Measurements from ENCODE around the gene RBM12.
A peak's percentile ranks its signal among the peaks of the same experiment; 100 is the strongest.

The RBM12 gene

DNA sequence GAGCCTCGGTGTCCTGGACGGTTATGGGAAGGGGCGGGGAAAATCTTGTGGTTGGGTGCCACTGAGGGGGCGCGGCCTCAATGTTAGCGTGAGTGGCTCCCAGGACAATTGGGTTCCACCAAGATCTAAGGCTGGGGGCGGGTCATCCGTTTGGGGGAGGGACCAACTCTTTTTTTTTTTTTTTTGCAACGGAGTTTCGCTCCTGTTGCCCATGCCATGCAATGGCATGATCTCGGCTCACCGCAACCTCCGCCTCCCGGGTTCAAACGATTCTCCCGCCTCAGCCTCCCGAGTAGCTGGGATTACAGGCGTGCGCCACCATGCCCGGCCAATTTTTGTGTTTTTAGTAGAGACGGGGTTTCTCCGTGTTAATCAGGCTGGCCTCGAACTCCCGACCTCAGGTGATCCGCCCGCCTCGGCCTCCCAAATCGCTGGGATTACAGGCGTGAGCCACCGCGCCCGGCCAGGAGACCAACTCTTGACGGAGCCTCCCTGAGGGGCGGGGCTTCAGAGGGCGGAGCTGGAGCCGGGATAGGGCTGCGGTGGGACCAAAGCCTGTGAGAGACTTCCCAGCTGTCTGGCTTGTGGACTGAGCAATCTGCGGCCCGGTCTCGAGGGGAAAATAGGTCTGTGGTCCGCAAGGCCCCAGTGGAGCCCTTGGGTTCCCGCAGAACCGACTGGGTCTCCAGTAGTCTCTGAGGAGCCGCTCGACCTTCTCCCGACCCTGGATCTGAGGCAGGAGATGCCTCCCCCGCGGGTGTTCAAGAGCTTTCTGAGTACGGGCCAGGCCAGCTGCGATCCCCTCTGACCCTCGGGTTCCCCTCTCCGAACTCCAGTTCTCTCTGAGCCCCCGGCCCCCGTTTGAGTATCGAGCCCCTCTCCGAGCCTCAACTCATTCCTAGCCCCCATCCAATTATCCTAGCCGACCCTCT is 48.0 kb downstream of the RBM12 start:
- peak overlapping the region; percentile 77 for H3K4me3 ChIP-seq (ENCODE audit: low read length, poor library complexity, severe bottlenecking)
- TF ChIP-seq EZH2phosphoT487 (IDR thresholded peaks at IDR 0.05; ENCODE audit: borderline replicate concordance) = no peak
- TF ChIP-seq, protein P1, sequence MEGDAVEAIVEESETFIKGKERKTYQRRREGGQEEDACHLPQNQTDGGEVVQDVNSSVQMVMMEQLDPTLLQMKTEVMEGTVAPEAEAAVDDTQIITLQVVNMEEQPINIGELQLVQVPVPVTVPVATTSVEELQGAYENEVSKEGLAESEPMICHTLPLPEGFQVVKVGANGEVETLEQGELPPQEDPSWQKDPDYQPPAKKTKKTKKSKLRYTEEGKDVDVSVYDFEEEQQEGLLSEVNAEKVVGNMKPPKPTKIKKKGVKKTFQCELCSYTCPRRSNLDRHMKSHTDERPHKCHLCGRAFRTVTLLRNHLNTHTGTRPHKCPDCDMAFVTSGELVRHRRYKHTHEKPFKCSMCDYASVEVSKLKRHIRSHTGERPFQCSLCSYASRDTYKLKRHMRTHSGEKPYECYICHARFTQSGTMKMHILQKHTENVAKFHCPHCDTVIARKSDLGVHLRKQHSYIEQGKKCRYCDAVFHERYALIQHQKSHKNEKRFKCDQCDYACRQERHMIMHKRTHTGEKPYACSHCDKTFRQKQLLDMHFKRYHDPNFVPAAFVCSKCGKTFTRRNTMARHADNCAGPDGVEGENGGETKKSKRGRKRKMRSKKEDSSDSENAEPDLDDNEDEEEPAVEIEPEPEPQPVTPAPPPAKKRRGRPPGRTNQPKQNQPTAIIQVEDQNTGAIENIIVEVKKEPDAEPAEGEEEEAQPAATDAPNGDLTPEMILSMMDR (conservative IDR thresholded peaks at IDR 0.05; ENCODE audit: low read length) = no peak
- 0 out of 2 replicates have a peak, but pooled peaks cover 2% of the 10 kb centered on the region for H3F3A ChIP-seq (ENCODE audit: low read depth)
- H3K9ac ChIP-seq (ENCODE audit: low read depth, low read length, poor library complexity, severe bottlenecking) = peak overlapping the region; percentile 75
- no peaks in the 10 kb centered on the region for H4K20me1 ChIP-seq (ENCODE audit: insufficient read depth, low read length, poor library complexity, severe bottlenecking)
- H3K4me1 ChIP-seq (ENCODE audit: insufficient read depth, low read length, poor library complexity, severe bottlenecking) = peaks cover 28% of the 10 kb centered on the region
- H3K9me2 ChIP-seq (replicated peaks; ENCODE audit: low read depth, low read length) = no peaks in the 10 kb centered on the region
- H3K36me3 ChIP-seq (ENCODE audit: insufficient read depth, low read length) = no peaks in the 10 kb centered on the region; the same call in 1 of the 2 replicates
- no peaks in the 10 kb centered on the region for H3K27me3 ChIP-seq (ENCODE audit: insufficient read depth, low read length, poor library complexity, severe bottlenecking)
- H3K9me3 ChIP-seq (ENCODE audit: insufficient read depth, low read depth, low read length) = no peaks in the 10 kb centered on the region
- peak overlapping the region; percentile 96 for H3K4me2 ChIP-seq (ENCODE audit: low read depth, low read length, poor library complexity, severe bottlenecking)
- no peaks in the 10 kb centered on the region for H3K79me2 ChIP-seq (ENCODE audit: insufficient read depth, low read length)
- H2AFZ ChIP-seq (ENCODE audit: low read length) = 0 out of 2 replicates have a peak overlapping the region, but pooled peaks have one; percentile 84

DNA sequence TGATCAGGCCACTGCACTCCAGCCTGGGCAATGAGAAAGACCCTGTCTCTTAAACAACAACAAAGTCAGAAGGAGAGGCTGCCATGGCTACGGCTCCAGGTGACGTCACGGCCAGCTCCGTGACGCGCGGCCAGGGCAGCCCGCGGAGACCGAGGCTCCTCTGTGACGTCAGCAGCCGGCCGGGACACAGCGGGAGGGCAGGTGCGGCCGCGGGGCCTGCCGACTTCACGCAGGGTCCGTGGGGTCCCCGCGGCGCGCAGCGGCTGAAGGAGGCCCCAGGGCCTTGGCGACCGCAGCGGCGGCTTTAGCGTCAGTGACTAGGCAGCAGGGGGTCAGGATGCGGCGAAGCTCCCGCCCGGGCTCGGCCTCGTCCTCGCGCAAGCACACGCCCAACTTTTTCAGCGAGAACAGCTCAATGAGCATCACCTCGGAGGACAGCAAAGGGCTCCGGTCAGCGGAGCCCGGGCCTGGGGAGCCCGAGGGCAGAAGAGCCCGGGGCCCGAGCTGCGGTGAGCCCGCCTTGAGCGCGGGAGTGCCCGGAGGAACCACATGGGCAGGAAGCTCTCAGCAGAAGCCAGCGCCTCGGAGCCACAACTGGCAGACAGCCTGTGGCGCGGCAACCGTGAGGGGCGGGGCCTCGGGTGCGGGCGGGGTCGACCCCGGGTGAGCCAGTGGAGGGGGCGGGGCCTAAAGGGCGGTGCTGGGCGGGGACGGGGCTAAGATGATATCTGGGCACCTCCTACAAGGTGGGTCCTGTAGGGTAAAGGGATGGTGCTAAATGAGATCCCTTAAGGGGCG is 48.8 kb downstream of the RBM12 start, which contains the start of gene SPAG4:
Gene SPAG4, plus strand, starts transcription at position 163 of the 798 bp plus-strand sequence. Its CDS starts 175 bp downstream, at position 338.
- TF ChIP-seq EZH2phosphoT487 (IDR thresholded peaks at IDR 0.05; ENCODE audit: borderline replicate concordance) = no peak
- TF ChIP-seq, protein P1 (conservative IDR thresholded peaks at IDR 0.05; ENCODE audit: low read length) = no peak
- Histone ChIP-seq H3K4me2 (ENCODE audit: low read depth, low read length, poor library complexity, severe bottlenecking) (peak within 1 kb of the TSS; percentile 96), H4K20me1 (ENCODE audit: insufficient read depth, low read length, poor library complexity, severe bottlenecking) (no peaks in the 10 kb centered on the region)

DNA sequence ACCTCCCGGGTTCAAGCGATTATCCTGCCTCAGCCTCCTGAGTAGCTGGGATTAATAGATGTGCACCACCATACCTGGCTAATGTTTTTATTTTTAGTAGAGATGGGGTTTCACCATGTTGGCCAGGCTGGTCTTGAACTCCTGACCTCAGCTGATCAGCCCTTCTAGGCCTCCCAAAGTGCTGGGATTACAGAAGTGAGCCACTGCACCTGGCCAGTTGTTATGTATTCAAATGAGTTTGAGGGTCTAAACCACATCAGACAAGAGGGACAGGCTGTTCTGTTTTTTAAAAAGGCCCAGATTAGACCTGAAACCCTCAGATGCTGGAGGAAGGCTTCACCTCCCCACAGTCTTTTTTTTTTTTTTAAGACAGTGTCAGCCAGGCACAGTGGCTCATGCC is 53.2 kb downstream of the RBM12 start:
- TF ChIP-seq EZH2phosphoT487 (IDR thresholded peaks at IDR 0.05; ENCODE audit: borderline replicate concordance) = no peak
- TF ChIP-seq, protein P1 (conservative IDR thresholded peaks at IDR 0.05; ENCODE audit: low read length) = no peak
- H3K9me3 ChIP-seq (ENCODE audit: insufficient read depth, low read depth, low read length) = no peaks in the 10 kb centered on the region

More for the DNA sequence above, 48.8 kb downstream of the RBM12 start, which contains the start of gene SPAG4:
- Histone ChIP-seq H3K9me2 (replicated peaks; ENCODE audit: low read depth, low read length) (no peaks in the 10 kb centered on the region), H3K79me2 (ENCODE audit: insufficient read depth, low read length) (no peaks in the 10 kb centered on the region), H2AFZ (ENCODE audit: low read length) (peak within 1 kb of the TSS; percentile 96), H3K9me3 (ENCODE audit: insufficient read depth, low read depth, low read length) (no peaks in the 10 kb centered on the region), H3K4me1 (ENCODE audit: insufficient read depth, low read length, poor library complexity, severe bottlenecking) (peaks cover 28% of the 10 kb centered on the region), H3K4me3 (ENCODE audit: low read length, poor library complexity, severe bottlenecking) (peak within 1 kb of the TSS; percentile 81), H3K9ac (ENCODE audit: low read depth, low read length, poor library complexity, severe bottlenecking) (peak within 1 kb of the TSS; percentile 78), H3K27me3 (ENCODE audit: insufficient read depth, low read length, poor library complexity, severe bottlenecking) (no peaks in the 10 kb centered on the region), H3K36me3 (ENCODE audit: insufficient read depth, low read length) (no peaks in the 10 kb centered on the region), H3F3A (ENCODE audit: low read depth) (0 out of 2 replicates have a peak, but pooled peaks cover 2% of the 10 kb centered on the region)

More for the DNA sequence above, 53.2 kb downstream of the RBM12 start:
- Histone ChIP-seq H3K4me1 (ENCODE audit: insufficient read depth, low read length, poor library complexity, severe bottlenecking) (no peaks in the 10 kb centered on the region), H3K9ac (ENCODE audit: low read depth, low read length, poor library complexity, severe bottlenecking) (no peak overlapping the region), H3K79me2 (ENCODE audit: insufficient read depth, low read length) (no peaks in the 10 kb centered on the region), H3K27me3 (ENCODE audit: insufficient read depth, low read length, poor library complexity, severe bottlenecking) (no peaks in the 10 kb centered on the region), H3K36me3 (ENCODE audit: insufficient read depth, low read length) (no peaks in the 10 kb centered on the region), H3K4me2 (ENCODE audit: low read depth, low read length, poor library complexity, severe bottlenecking) (no peak overlapping the region), H2AFZ (ENCODE audit: low read length) (no peak overlapping the region), H3F3A (ENCODE audit: low read depth) (no peaks in the 10 kb centered on the region), H3K4me3 (ENCODE audit: low read length, poor library complexity, severe bottlenecking) (no peak overlapping the region), H3K9me2 (replicated peaks; ENCODE audit: low read depth, low read length) (no peaks in the 10 kb centered on the region), H4K20me1 (ENCODE audit: insufficient read depth, low read length, poor library complexity, severe bottlenecking) (no peaks in the 10 kb centered on the region)
